ENCODE data around the gene ITGAL.

DNA sequence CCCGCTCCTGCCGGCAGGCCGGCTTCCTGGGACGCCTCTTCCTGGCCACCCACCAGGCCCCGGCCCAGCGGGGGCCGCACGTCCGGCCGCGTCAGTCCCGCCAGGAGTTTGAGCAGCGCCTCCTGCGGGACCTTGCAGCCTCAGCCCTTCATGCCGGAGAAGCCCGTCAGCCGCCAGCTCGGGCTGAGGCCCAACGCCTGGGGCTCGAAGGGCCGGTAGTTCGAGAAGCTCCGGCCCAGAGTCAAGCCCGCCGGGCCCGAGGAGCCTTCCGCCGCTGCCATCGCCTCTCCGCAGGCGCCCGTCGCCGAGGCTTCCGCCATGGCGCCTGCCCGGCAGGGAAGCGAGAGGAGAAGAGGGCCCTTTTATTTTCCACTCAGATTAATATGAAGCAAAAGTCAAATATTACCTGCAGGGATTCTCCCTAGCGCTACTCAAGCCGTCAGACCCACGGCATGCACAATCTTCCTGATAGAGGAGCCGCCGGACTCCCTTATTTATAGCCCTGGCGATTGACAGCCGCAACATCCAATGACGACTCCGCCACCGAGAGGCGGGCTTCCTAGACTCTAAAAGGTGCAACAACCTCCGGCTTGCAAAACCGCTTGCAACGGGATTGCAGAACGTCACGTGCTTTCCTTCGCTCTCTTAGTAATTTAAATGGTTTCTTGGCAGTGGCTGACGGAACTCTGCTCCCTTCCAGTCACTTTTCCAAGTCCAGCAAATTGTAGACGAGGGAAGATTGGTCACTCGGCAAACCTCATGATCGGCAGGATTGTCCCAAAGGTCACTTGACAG is 26.9 kb upstream of the ITGAL start, which contains the start of gene SEPHS2:
- TF ChIP-seq, protein P1, sequence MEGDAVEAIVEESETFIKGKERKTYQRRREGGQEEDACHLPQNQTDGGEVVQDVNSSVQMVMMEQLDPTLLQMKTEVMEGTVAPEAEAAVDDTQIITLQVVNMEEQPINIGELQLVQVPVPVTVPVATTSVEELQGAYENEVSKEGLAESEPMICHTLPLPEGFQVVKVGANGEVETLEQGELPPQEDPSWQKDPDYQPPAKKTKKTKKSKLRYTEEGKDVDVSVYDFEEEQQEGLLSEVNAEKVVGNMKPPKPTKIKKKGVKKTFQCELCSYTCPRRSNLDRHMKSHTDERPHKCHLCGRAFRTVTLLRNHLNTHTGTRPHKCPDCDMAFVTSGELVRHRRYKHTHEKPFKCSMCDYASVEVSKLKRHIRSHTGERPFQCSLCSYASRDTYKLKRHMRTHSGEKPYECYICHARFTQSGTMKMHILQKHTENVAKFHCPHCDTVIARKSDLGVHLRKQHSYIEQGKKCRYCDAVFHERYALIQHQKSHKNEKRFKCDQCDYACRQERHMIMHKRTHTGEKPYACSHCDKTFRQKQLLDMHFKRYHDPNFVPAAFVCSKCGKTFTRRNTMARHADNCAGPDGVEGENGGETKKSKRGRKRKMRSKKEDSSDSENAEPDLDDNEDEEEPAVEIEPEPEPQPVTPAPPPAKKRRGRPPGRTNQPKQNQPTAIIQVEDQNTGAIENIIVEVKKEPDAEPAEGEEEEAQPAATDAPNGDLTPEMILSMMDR (IDR thresholded peaks at IDR 0.05; ENCODE audit: low read depth, low read length, missing input control) = no peak
- TF ChIP-seq, protein P2, sequence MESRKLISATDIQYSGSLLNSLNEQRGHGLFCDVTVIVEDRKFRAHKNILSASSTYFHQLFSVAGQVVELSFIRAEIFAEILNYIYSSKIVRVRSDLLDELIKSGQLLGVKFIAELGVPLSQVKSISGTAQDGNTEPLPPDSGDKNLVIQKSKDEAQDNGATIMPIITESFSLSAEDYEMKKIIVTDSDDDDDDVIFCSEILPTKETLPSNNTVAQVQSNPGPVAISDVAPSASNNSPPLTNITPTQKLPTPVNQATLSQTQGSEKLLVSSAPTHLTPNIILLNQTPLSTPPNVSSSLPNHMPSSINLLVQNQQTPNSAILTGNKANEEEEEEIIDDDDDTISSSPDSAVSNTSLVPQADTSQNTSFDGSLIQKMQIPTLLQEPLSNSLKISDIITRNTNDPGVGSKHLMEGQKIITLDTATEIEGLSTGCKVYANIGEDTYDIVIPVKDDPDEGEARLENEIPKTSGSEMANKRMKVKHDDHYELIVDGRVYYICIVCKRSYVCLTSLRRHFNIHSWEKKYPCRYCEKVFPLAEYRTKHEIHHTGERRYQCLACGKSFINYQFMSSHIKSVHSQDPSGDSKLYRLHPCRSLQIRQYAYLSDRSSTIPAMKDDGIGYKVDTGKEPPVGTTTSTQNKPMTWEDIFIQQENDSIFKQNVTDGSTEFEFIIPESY (IDR thresholded peaks at IDR 0.05) = peak; percentile 97
